Chondrocyte (in vitro differentiated cells): ENCODE data around the gene BOC. TPM values are rescaled to one million over a fixed set of nuclear protein-coding genes. Genes with fewer than 3 reads are reported as not detected.

Experiments
- DNase-seq: peaks from one replicate; pipeline ENCODE4 v3.0.0; 2021; ENCODE audit warnings: mixed read lengths, low spot score
- H3K27ac Mint-ChIP-seq: one replicate; pipeline ENCODE4 v1.8.0; 2021; ENCODE audit warnings: mild to moderate bottlenecking, moderate library complexity, mixed read lengths; ENCODE audit not compliant: unreplicated experiment
- H3K27me3 Mint-ChIP-seq: 2 replicates; pipeline ENCODE4 v1.8.0; 2021; ENCODE audit warnings: low read depth, mixed read lengths
- H3K36me3 Mint-ChIP-seq: 2 replicates; pipeline ENCODE4 v1.8.0; 2021; ENCODE audit warnings: low read depth, mixed read lengths
- H3K4me1 Mint-ChIP-seq: 2 replicates; pipeline ENCODE4 v1.8.0; 2021; ENCODE audit warnings: low read depth, mild to moderate bottlenecking, mixed read lengths
- H3K4me3 Mint-ChIP-seq: one replicate; pipeline ENCODE4 v1.8.0; 2021; ENCODE audit warnings: mild to moderate bottlenecking, moderate library complexity, mixed read lengths; ENCODE audit not compliant: unreplicated experiment
- H3K9me3 Mint-ChIP-seq: 2 replicates; pipeline ENCODE4 v1.8.0; 2021; ENCODE audit warnings: low read depth, mixed read lengths
- total RNA-seq: library from RNA; stranded (reverse); gene quantifications from 3 replicates; pipeline ENCODE4 v1.2.1, GENCODE V29; 2021
- TF ChIP-seq, protein P1 (sequence below): fragments of 200-600 bp; sonication (generic); IDR thresholded peaks from 2 replicates; pipeline ENCODE4 v1.5.0; 2021; ENCODE audit warnings: antibody characterized with exemption, mild to moderate bottlenecking, moderate library complexity

BOC gene
- total RNA-seq, 1 donor from 2014 or later = 7.3 TPM

DNA sequence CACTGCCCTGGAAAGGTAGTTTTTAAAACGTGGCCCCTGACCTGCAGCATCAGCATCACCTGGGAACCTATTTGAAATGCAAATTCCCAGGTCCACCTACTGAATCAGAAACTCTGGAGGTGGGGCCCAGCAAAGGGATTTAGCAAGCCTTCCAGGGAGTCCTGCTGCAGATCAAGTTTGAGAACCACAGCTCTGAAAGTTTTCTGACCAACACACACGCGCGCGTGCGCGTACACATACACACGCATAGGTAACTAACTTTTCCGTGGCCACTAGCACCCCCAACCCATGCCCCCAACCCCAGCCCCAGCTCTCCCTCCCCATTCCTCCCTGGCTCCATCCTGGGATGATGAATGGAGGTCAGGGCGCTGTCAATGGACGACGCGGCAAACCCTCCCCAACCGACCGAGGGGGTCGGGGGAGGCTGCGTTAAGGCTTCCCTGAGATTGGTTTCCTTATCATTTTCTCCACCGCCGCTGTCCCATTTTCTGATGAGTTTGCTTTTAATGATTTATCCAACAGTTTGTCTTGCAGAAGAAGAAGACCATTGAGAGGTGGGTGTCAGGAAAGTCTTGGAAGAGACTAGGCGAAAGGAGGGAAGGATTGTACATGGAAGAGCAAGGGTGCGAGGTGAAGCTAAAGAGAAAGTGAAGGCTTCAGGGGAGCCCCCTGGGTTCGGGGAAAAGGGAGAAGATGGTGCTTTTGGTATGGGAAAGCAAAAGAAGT lies 590 bp upstream of the BOC start:
- peaks cover 25% of the 10 kb centered on the region for H3K4me1 Mint-ChIP-seq
- no peaks in the 10 kb centered on the region for H3K9me3 Mint-ChIP-seq
- peak overlapping the region; percentile 59 for H3K27ac Mint-ChIP-seq
- H3K36me3 Mint-ChIP-seq = no peaks in the 10 kb centered on the region
- TF ChIP-seq, protein P1, sequence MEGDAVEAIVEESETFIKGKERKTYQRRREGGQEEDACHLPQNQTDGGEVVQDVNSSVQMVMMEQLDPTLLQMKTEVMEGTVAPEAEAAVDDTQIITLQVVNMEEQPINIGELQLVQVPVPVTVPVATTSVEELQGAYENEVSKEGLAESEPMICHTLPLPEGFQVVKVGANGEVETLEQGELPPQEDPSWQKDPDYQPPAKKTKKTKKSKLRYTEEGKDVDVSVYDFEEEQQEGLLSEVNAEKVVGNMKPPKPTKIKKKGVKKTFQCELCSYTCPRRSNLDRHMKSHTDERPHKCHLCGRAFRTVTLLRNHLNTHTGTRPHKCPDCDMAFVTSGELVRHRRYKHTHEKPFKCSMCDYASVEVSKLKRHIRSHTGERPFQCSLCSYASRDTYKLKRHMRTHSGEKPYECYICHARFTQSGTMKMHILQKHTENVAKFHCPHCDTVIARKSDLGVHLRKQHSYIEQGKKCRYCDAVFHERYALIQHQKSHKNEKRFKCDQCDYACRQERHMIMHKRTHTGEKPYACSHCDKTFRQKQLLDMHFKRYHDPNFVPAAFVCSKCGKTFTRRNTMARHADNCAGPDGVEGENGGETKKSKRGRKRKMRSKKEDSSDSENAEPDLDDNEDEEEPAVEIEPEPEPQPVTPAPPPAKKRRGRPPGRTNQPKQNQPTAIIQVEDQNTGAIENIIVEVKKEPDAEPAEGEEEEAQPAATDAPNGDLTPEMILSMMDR = no peak
- H3K27me3 Mint-ChIP-seq = no peaks in the 10 kb centered on the region
- peak overlapping the region; percentile 90 for H3K4me3 Mint-ChIP-seq
- DNase-seq = no peak

DNA sequence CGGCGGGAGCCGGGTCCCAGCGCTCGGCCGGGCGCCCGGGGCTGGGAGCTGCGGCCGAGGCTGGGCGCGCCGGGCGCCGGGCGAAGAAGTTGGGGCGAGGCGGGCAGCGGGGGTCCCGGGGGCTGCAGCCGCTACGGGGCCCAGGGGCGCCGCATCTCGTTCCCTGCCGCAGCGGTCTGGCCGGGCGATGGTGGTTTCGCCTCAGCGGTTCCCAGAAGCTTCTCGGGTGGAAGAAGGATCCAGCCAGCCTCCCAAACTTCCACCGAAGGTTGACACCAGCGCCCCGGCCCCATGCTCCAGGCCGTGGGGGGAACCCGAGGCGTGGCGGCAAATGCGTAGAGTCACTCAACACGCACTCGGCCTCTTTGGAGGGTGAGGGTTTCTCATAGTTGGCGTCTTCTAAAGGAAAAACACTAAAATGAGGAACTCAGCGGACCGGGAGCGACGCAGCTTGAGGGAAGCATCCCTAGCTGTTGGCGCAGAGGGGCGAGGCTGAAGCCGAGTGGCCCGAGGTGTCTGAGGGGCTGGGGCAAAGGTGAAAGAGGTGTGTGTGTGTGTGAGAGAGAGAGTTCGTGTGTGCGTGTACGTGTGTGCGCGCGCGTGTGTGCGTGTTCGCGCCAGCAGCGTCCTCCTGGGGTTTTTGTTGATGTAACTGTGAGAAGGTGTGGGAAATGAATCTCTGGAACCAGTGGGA lies 940 bp downstream of the BOC start:
- Mint-ChIP-seq H3K4me1 (peaks cover 25% of the 10 kb centered on the region), H3K9me3 (no peaks in the 10 kb centered on the region), H3K36me3 (no peaks in the 10 kb centered on the region), H3K27ac (peak overlapping the region; percentile 75), H3K4me3 (peak overlapping the region; percentile 90), H3K27me3 (no peaks in the 10 kb centered on the region)
- TF ChIP-seq, protein P1 = no peak
- no peak for DNase-seq

DNA sequence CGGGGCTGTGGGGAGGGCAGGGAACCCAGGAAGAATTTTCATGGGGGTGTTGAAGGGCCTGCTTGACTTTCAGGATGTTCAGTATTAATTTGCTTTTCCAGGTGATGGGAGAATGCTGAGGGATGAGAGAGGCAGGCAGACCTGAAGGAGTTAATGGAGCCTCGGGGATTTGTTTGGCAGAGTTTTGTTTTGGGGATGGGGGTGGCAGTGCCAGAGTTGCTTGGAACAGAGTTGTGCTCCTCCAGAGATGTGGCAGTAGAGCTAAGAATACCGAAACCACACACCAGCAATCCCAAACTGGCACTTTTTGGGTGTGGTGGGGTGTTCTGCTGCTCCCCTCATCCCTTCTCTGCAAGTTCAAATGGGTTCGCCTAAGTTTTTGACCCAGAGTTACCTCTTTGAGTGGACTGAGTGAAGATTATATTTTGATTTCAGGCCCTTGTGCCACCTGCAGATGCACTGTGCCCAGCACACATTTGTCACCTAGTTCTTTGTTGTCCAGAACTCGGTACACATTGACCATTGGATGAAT lies 1.6 kb downstream of the BOC start:
- H3K27ac Mint-ChIP-seq = peak overlapping the region; percentile 75
- no peaks in the 10 kb centered on the region for H3K9me3 Mint-ChIP-seq
- TF ChIP-seq, protein P1 = no peak
- no peaks in the 10 kb centered on the region for H3K27me3 Mint-ChIP-seq
- H3K36me3 Mint-ChIP-seq = peaks cover 5% of the 10 kb centered on the region
- peaks cover 25% of the 10 kb centered on the region for H3K4me1 Mint-ChIP-seq
- peak overlapping the region; percentile 90 for H3K4me3 Mint-ChIP-seq
- DNase-seq = no peak

- DNase-seq = no peak
- Mint-ChIP-seq H3K36me3 (peaks cover 10% of the 10 kb centered on the region), H3K4me3 (peak overlapping the region; percentile 29), H3K4me1 (peaks cover 25% of the 10 kb centered on the region), H3K27ac (no peak overlapping the region), H3K9me3 (no peaks in the 10 kb centered on the region), H3K27me3 (no peaks in the 10 kb centered on the region)
- TF ChIP-seq, protein P1 = no peak
Measured at GRCh38 chr3:113213896-113214587, 2.7 kb downstream of the BOC start.
